Kidney (tissue), 14 donors: ENCODE measurements around the gene RAI1. TPM values are rescaled to one million over a fixed set of nuclear protein-coding genes. Genes with fewer than 3 reads are reported as not detected.

Experiments used
- DNase-seq, 5 donors: peaks; one replicate each; pipeline ENCODE4 v3.0.0-alpha.2; 2013 to 2020
- FAIRE-seq: peaks from 2 replicates; lab custom pipeline; 2012; peaks lifted over from hg19 to GRCh38; lab: Jason Lieb, UNC
- H3K27ac ChIP-seq, 2 donors: one replicate each; pipeline ENCODE4 v1.7.0; 2013; ENCODE audit warnings: low read depth in 2 of 2, low read length in 2 of 2, inconsistent platforms in 1 of 2
- H3K27me3 ChIP-seq: one replicate; pipeline ENCODE4 v1.7.1; 2013; ENCODE audit warnings: low read length, inconsistent platforms; ENCODE audit not compliant: control insufficient read depth, insufficient read depth
- H3K36me3 ChIP-seq, 3 donors: one replicate each; pipeline versions ENCODE4 v1.7.0 to v1.7.1; 2013; ENCODE audit warnings: low read length in 3 of 3, control low read depth in 1 of 3, inconsistent platforms in 1 of 3; ENCODE audit not compliant: insufficient read depth in 3 of 3, control insufficient read depth in 2 of 3
- H3K4me1 ChIP-seq, 3 donors: one replicate each; pipeline versions ENCODE4 v1.7.0 to v1.7.1; 2013; ENCODE audit warnings: low read length in 3 of 3, inconsistent platforms in 1 of 3, low read depth in 1 of 3; ENCODE audit not compliant: control insufficient read depth in 2 of 3, insufficient read depth in 2 of 3
- H3K4me3 ChIP-seq, 3 donors: one replicate each; pipeline versions ENCODE4 v1.7.0 to v1.8.1; 2013; ENCODE audit warnings: low read length in 3 of 3, control low read depth in 1 of 3, inconsistent platforms in 1 of 3
- H3K9ac ChIP-seq, 3 donors: one replicate each; pipeline versions ENCODE4 v1.7.0 to v1.7.1; 2013; ENCODE audit warnings: low read length in 3 of 3, control low read depth in 1 of 3, inconsistent platforms in 1 of 3
- H3K9me3 ChIP-seq, 3 donors: one replicate each; pipeline versions ENCODE4 v1.7.0 to v1.7.1; 2013; ENCODE audit warnings: low read length in 3 of 3, control low read depth in 1 of 3, inconsistent platforms in 1 of 3; ENCODE audit not compliant: control insufficient read depth in 2 of 3, insufficient read depth in 1 of 3
- CTCF ChIP-seq: IDR thresholded peaks from 3 replicates; pipeline ENCODE4 v1.5.1; 2012; ENCODE audit warnings: mild to moderate bottlenecking, moderate library complexity, borderline replicate concordance; ENCODE audit not compliant: insufficient read depth; ENCODE audit errors: extremely low read depth
- intact Hi-C: fragments of 100-400 bp; cut with DNase I; formaldehyde crosslinking; loops from one replicate; pipeline ENCODE4 v1.11.1; 2022
- polyA plus RNA-seq: library from polyadenylated mRNA; stranded (reverse); fragments of 350-450 nt; fragmentation: Illumina TruSeq; extraction: RNeasy Lipid Tissue Mini Kit (QIAGEN cat#74804); gene quantifications from one replicate; pipeline ENCODE4 v1.2.3, GENCODE V29; 2014; ENCODE audit warnings: low read depth, low replicate concordance; ENCODE audit not compliant: insufficient read depth
- total RNA-seq: library from RNA; stranded (reverse); fragmentation: NEBNext Ultra II Directional; extraction: Animal tissue kit (Norgen Biotek cat#: 25700); gene quantifications from one replicate; pipeline ENCODE4 v1.2.1, GENCODE V29; 2021
- donor health status: control.
- donor health status: control.
- donor health status: control.
- donor health status: control.
- donor health status: control.
- donor health status: DM: yes; HTN: yes; CAD: no.
- donor health status: Normal renal cell carcinoma (clear cell type).

RAI1 gene
- total and polyA plus RNA-seq, 2 donors from 2014 or later: 6.7 to 50.5 TPM

DNA sequence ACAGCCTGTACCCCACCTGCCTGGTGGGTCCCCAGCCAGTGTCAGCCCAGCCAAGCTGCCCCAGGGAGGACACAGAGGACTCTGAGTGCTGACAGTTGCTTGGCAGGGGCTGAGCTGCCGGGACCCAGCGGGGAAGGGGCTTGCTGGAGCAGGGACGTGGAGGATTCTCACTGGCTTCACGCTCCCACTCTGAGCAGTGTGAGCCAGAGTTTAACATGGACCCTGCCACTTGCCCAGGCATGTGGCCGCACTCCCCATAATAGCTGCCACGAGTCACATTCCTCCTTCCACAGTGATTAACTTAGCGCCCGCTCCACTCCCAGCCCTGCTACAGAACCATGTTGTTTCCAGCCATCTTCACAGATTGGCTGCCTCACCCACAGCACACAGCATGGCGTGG is 124.3 kb downstream of the RAI1 start:
- Histone ChIP-seq H3K36me3 (no peaks in the 10 kb centered on the region), H3K27ac (no peak overlapping the region), H3K4me3 (no peak overlapping the region), H3K4me1 (peaks cover 0 to 6% (median 0%) of the 10 kb centered on the region in 3 donors), H3K9ac (no peak overlapping the region), H3K9me3 (no peaks in the 10 kb centered on the region), H3K27me3 (no peaks in the 10 kb centered on the region)
- intact Hi-C loops: no loop called here
- TF ChIP-seq CTCF: no peak
- no peak for DNase-seq
- FAIRE-seq: no peak

DNA sequence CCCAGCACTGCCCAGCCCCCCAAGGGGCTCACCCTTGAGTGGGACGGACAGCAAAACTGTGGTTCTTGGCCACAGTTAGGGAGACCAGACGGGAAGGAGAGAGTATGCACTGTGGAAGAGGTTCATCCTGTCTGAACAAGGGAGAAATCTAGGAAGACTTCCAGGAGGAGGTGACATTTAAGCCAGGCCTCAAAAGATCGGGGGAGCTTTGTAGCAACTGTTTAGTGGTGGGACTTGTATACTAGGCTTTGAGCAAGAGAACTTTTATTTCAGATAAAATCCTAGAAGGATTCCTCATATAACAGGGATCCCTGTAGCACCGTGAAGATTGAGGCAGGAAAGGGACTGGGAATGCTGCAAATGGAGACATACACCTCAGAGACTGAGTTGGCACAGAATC is 124.8 kb downstream of the RAI1 start:
- no peak overlapping the region for H3K27ac ChIP-seq
- intact Hi-C loops: no loop called here

GRCh38 chr17:17806611-17807274 is 125.5 kb downstream of the RAI1 start:
- DNase-seq (no peak), FAIRE-seq (no peak)
- TF ChIP-seq CTCF: no peak
- H3K4me1 ChIP-seq: peaks cover 2 to 11% (median 3%) of the 10 kb centered on the region in 3 donors
- H3K4me3 ChIP-seq: no peak overlapping the region
- H3K27me3 ChIP-seq: no peaks in the 10 kb centered on the region
- intact Hi-C loops: no loop called here
- H3K36me3 ChIP-seq: no peaks in the 10 kb centered on the region
- no peak overlapping the region for H3K27ac ChIP-seq
- H3K9me3 ChIP-seq: no peaks in the 10 kb centered on the region
- H3K9ac ChIP-seq: no peak overlapping the region

More for the DNA sequence above, 124.8 kb downstream of the RAI1 start:
- Histone ChIP-seq H3K9me3 (no peaks in the 10 kb centered on the region), H3K9ac (no peak overlapping the region), H3K4me3 (no peak overlapping the region), H3K4me1 (peaks cover 0 to 9% (median 0%) of the 10 kb centered on the region in 3 donors), H3K36me3 (no peaks in the 10 kb centered on the region), H3K27me3 (no peaks in the 10 kb centered on the region)
- DNase-seq (no peak), FAIRE-seq (no peak)
- no peak for TF ChIP-seq CTCF
